HG02981 (cell line): ENCODE data around the gene PSME2.
"Not testable (repeated sequence)": the region's sequence is repeated elsewhere in the genome, so short reads cannot be mapped to it uniquely, and the experiment has no call there.

Experiments
- ATAC-seq: cut with Tn5 transposase; IDR thresholded peaks from one replicate; pipeline ENCODE4 v1.9.1; 2021; ENCODE audit warnings: mild to moderate bottlenecking, moderate library complexity; ENCODE audit not compliant: unreplicated experiment

Gene PSME2

GRCh38 chr14:24115422-24116127 is 30.8 kb downstream of the PSME2 start:
- ATAC-seq = no peak

- peak; percentile 81 for ATAC-seq
Measured at GRCh38 chr14:24114532-24115421, 31.6 kb downstream of the PSME2 start, which contains the start of the genes DCAF11 and NRL. Gene DCAF11, plus strand, starts transcription at chr14:24114777. Its CDS starts 818 bp downstream, at chr14:24115595. Gene NRL, minus strand, starts transcription at chr14:24114949. Its CDS starts 32,101 bp downstream, at chr14:24082848.

GRCh38 chr14:24113801-24114531 is 32.4 kb downstream of the PSME2 start:
- ATAC-seq = peak; percentile 29

GRCh38 chr14:24113379-24113800 is 33.0 kb downstream of the PSME2 start:
- ATAC-seq = no peak

GRCh38 chr14:24110523-24110922 is 35.9 kb downstream of the PSME2 start:
- ATAC-seq = no peak

- ATAC-seq = no peak
Measured at GRCh38 chr14:24110060-24110459, 36.4 kb downstream of the PSME2 start.

GRCh38 chr14:24108336-24108874 is 38.0 kb downstream of the PSME2 start:
- no peak for ATAC-seq

- no peak for ATAC-seq
Measured at GRCh38 chr14:24106672-24107271, 39.6 kb downstream of the PSME2 start.

- not testable (repeated sequence) for ATAC-seq
Measured at GRCh38 chr14:24105609-24106239, 40.7 kb downstream of the PSME2 start.

GRCh38 chr14:24103451-24103850 is 43.0 kb downstream of the PSME2 start:
- ATAC-seq = no peak

- no peak for ATAC-seq
Measured at GRCh38 chr14:24102357-24103048, 43.9 kb downstream of the PSME2 start.

GRCh38 chr14:24100982-24101494 is 45.4 kb downstream of the PSME2 start:
- ATAC-seq = no peak

GRCh38 chr14:24100197-24100981 is 46.0 kb downstream of the PSME2 start:
- ATAC-seq = no peak

GRCh38 chr14:24098927-24099813 is 47.2 kb downstream of the PSME2 start:
- ATAC-seq = no peak

GRCh38 chr14:24098229-24098926 is 48.0 kb downstream of the PSME2 start:
- ATAC-seq = no peak

GRCh38 chr14:24096545-24097181 is 49.7 kb downstream of the PSME2 start:
- no peak for ATAC-seq
